GM12891 (cell line): ENCODE results near the gene UNC5A.

ENCODE experiments used
- DNase-seq: peaks from one replicate; pipeline ENCODE4 v3.0.0; 2011; ENCODE audit warnings: low spot score; ENCODE audit not compliant: insufficient read length
- FAIRE-seq: peaks from 2 replicates; lab custom pipeline; 2011; peaks lifted over from hg19 to GRCh38; lab: Jason Lieb, UNC
- PAX5 ChIP-seq: IDR thresholded peaks from 2 replicates; pipeline ENCODE4 v1.6.1; 2011; ENCODE audit warnings: low read length, moderate library complexity, mild to moderate bottlenecking; ENCODE audit not compliant: insufficient read depth, severe bottlenecking
- POLR2A ChIP-seq: IDR thresholded peaks from 2 replicates; pipeline ENCODE4 v1.6.1; 2011; ENCODE audit warnings: low read depth, low read length, control low read depth
- POLR2AphosphoS5 ChIP-seq: IDR thresholded peaks from 2 replicates; pipeline ENCODE4 v1.6.1; 2011; ENCODE audit warnings: low read depth, low read length, control low read depth
- POU2F2 ChIP-seq: IDR thresholded peaks from 2 replicates; pipeline ENCODE4 v1.6.1; 2011; ENCODE audit warnings: low read depth, mild to moderate bottlenecking, control low read depth, low read length, moderate library complexity
- SPI1 ChIP-seq: IDR thresholded peaks from 2 replicates; pipeline ENCODE4 v1.6.1; 2011; ENCODE audit warnings: low read depth, low read length, control low read depth
- TAF1 ChIP-seq: IDR thresholded peaks from 2 replicates; pipeline ENCODE4 v1.6.1; 2011; ENCODE audit warnings: low read depth, low read length, control low read depth

Gene UNC5A

DNA sequence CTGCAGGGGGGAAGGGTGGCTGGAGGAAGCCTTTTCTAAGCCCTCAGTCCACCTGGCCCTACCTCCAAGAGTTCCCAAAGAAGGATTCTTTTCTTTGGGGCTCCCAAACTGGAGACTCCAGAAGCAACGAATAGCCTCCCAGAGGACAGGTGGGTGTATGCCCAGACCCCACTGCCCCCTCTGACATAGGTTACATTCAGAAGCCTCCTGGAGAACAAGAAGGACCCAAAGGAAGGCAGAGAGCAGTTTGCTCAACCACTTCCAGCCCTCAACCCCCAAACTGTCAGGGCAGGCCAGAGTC lies 78.5 kb downstream of the UNC5A start:
- no peak for TF ChIP-seq POU2F2
- no peak for DNase-seq
- no peak for FAIRE-seq

DNA sequence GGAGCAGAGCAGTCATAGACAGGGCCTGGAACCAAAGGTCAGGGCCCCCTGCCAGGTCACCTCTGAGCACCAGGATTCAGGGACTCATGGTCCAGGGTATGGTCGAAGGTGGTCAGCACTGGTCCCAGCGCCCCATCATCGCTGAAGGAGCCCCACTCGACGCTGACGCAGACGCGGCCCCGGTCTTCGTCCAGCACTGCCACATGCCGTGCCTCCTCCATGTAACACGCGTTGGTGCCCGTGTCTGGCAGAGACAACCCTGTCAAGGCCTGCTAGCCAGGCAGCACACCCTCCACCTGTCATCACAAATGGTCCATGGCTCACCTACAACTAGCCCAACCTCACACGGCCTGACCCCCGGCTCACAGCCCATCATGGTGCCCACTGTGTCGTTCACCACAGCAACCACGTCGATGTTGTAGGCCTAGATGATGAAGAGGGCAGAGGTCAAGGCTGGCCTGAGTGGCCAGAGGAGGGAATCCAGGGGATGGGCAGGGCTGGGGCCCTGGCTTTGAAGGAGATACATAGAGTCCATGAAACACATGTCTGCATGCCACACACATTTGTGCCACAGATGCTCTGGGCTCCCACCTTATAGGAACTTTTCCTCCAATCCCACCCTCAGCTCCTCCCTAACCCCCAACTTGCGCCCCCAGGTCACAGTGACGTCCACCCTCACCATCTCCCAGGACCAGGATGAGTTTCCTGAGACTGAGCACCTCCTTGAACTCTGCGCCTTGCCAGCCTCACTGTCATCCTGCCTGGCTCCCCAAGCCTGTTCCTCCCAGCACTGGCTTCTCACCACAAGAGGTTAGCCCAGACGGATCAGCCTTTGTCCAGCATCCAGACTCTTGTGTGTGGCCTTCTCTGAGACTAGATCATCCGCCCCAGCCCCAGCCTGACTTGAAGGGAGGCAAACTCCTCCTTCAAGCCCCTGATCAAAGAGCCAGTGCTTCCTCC lies 79.2 kb downstream of the UNC5A start:
- TF ChIP-seq POLR2A, result no peak
- TF ChIP-seq TAF1, result no peak
- no peak for TF ChIP-seq POU2F2
- no peak for TF ChIP-seq POLR2AphosphoS5
- no peak for TF ChIP-seq SPI1
- DNase-seq (no peak), FAIRE-seq (no peak)

DNA sequence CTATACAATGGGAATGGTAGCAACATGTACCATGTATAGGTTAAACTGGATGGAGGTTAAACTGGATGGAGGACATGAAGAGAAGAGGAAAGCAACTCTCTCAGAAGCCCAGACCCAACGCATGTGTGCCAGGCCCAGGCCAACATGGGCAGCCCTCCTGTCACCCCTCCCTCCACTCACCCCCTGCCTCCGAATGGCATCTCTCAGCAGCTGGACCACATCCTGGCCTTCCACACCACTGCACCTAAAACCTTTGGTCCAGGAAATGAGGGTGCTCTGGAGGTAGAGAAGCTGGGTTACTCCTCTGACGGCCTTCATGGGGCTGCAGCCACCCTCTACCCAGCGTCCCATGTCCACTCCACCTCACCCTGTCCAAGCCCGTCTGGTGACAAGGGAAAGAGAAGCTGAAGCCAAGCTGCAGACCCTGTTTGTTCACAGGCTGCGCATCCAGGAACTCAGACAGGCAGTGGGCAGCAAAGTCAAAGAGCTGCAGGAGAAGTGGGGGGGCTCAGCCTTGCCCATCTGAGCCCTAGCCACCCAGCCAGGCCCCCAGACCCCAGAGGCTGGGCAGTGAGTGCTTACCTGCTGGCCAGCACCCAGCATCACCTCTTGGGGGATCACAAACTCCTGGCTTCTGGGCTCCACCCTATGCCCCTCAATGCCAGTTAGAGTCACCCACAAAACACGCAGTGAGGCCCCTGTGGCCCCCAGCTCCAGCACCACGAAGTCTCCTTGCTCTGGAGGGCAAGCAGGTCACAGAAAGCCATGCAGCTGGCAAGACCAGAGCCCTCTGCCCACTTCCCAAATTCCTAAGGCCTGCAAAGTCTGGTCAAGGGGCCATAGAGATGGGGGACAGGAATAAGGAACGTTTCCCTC lies 80.3 kb downstream of the UNC5A start:
- no peak for DNase-seq
- no peak for FAIRE-seq
- TF ChIP-seq PAX5, result no peak
- TF ChIP-seq POLR2AphosphoS5, result no peak
- TF ChIP-seq POLR2A, result no peak
- no peak for TF ChIP-seq SPI1
- TF ChIP-seq POU2F2, result no peak
- TF ChIP-seq TAF1, result no peak

DNA sequence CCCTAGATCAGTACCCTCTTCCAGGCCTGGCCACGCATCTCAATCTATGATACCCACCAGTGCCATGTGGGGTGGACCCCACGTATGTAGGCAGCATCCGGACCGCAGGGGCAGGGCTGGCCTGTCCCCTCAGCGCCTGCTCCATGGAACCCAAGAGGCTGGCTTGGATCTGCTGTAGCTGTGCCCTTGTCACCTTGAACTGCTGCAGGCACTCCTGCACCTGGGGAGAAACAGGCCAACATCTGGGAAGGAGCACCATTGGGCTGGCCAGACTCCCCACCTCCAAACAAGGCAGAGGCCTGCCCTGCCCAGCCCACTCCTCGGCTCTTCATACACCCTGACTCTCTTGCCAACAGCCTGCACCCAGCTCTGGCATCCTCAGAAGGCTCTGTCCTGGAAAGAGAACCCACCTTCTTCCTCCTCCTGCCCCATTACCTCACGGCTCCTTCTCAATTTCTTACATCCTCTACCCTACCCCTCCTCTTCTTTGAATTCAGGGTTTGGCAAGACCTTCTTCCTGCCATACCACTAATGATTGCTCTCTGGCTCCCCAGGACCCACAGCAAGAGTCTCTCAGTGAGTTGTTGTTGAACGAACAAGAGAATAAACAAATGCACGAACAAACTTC lies 81.1 kb downstream of the UNC5A start:
- no peak for DNase-seq
- TF ChIP-seq PAX5, result no peak
- no peak for TF ChIP-seq POLR2A
- TF ChIP-seq SPI1, result no peak
- no peak for TF ChIP-seq TAF1
- TF ChIP-seq POLR2AphosphoS5, result no peak
- no peak for TF ChIP-seq POU2F2
- FAIRE-seq, result no peak

DNA sequence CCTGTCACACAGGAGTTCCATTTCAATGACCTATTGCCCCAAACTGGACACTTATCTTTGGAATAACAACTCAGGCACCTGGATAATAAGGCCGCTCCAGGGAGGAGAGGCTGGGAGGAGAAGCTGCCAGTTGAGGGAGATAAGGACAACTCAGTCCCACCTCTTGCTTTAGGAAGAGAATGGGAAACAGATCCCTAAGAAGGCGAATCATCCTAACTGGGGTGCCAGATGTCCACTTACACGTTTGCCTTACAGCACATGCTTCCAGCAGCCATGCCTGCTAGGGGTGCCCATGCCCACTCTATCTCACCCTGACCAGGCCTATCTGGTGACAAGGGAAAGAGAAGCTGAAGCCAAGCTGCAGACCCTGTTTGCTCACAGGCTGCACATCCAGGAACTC lies 82.3 kb downstream of the UNC5A start:
- FAIRE-seq, result no peak
- no peak for TF ChIP-seq PAX5
- TF ChIP-seq SPI1, result no peak
- TF ChIP-seq TAF1, result no peak
- TF ChIP-seq POLR2AphosphoS5, result no peak
- TF ChIP-seq POU2F2, result no peak
- no peak for TF ChIP-seq POLR2A
- no peak for DNase-seq

DNA sequence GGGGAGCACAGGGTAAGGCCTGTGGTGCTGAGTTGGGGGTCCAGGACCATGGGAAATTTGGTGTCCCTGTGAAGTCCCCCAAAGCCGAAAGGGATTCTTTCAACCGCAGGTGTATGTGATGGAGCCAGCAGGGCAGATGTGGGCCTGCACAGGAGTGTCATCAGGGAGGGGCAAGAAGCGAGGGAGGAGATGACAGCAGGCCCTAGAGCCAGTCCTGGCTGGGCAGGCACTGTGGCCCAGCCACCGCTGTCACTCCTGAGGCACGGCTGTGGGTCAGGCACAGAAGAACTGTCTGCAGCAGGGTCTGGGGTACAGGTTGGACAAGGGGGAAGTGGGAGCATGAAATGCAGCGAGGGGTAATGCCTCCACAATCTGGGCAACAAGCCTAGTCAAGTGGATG lies 83.9 kb downstream of the UNC5A start:
- TF ChIP-seq POLR2AphosphoS5 (no peak), SPI1 (no peak)
- no peak for FAIRE-seq
- DNase-seq, result no peak

DNA sequence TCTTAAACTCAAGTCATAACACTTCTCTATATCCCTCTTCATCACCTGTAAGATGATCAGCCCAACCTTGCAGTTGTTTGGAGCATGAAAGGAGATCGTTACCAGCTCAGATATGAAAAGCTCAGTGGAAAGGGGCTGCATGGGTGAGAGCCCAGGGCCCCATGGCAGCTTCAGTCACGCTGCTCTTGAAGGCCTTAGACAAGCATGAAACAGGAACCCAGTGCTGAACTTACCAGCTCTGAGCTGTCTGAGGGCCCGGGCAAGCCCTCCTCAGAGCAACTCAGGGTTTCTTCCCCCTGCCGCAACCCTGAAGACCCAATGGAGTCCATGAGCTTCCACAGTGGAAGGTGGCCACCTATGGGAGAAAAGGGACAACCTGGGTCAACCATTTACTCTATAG lies 85.5 kb downstream of the UNC5A start:
- TF ChIP-seq SPI1 (no peak), TAF1 (no peak), POLR2A (no peak), POLR2AphosphoS5 (no peak), PAX5 (no peak), POU2F2 (no peak)
- FAIRE-seq, result no peak
- DNase-seq, result no peak

DNA sequence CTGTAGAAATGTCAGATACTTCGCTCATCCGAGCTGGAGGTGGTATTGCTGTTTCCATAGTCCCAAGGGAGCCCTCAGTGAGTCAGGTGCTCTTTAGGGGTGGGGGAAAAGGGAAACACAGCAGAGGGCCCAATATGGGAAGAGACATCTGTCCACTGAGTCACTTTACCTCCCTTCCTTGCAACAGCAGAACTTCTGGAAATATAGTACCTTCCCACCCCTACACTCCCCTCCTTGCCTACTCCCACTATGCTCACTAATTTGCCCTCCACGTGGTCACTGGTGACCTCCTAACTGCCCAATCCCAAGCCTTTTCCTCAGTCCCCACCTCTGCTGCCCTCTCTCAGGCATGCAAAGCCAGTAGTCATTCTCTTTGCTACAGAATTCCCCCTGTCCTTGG lies 86.9 kb downstream of the UNC5A start:
- FAIRE-seq, result no peak
- DNase-seq, result no peak
- TF ChIP-seq TAF1, result no peak
- TF ChIP-seq POLR2AphosphoS5, result no peak
- TF ChIP-seq POU2F2, result no peak
- no peak for TF ChIP-seq SPI1
- no peak for TF ChIP-seq PAX5
- TF ChIP-seq POLR2A, result no peak

DNA sequence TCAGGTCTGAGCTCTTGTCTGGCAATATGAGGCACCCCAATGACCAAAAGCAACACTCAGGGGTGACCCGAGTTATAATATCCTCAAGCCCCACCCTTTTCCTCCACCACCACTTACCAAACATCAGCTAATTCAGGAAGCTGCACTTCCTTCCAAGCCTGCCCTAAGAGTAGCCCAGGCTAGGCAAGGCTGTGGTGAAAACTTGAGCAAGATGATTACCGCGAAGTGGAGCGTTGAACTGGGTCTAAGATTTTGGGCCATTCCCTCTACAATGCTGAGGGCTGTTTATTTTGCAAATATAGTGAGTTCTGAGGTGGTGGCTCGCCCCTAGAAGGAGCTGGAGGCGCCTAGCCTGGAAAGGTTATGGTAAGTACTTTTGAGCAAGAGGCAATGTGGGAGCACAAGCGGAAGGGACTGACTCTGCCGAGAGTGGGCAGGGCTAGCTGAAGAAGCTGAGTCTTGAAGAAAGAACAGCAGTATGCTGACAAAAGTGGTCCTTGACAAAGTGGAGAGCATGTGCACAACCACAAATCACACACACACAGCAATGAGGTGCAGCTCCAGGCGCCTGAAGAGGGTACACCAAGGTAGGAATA lies 89.0 kb downstream of the UNC5A start, which contains the start of gene HK3:
Gene HK3, minus strand, starts transcription at position 51 of the 596 bp plus-strand sequence. CDS start 3,187 bp downstream, outside the sequence.
- FAIRE-seq (no peak), DNase-seq (no peak)
- TF ChIP-seq POLR2AphosphoS5, result no peak
- TF ChIP-seq TAF1, result no peak
- TF ChIP-seq SPI1, result no peak
- TF ChIP-seq POLR2A, result no peak
- TF ChIP-seq POU2F2, result no peak
- no peak for TF ChIP-seq PAX5
